Bronchial smooth muscle cell (primary cell): Measurements from ENCODE around the gene TSC22D3. TPM values are rescaled to one million over a fixed set of nuclear protein-coding genes. Genes with fewer than 3 reads are reported as not detected.

ENCODE experiments used
- total RNA-seq: library from RNA; depleted of rRNA; stranded (reverse); fragments of >200 nt; gene quantifications from 2 replicates; pipeline ENCODE4 v1.2.1, GENCODE V29; 2014

Gene TSC22D3
- 18.8 and 33.0 TPM in 2 replicates for total RNA-seq

DNA sequence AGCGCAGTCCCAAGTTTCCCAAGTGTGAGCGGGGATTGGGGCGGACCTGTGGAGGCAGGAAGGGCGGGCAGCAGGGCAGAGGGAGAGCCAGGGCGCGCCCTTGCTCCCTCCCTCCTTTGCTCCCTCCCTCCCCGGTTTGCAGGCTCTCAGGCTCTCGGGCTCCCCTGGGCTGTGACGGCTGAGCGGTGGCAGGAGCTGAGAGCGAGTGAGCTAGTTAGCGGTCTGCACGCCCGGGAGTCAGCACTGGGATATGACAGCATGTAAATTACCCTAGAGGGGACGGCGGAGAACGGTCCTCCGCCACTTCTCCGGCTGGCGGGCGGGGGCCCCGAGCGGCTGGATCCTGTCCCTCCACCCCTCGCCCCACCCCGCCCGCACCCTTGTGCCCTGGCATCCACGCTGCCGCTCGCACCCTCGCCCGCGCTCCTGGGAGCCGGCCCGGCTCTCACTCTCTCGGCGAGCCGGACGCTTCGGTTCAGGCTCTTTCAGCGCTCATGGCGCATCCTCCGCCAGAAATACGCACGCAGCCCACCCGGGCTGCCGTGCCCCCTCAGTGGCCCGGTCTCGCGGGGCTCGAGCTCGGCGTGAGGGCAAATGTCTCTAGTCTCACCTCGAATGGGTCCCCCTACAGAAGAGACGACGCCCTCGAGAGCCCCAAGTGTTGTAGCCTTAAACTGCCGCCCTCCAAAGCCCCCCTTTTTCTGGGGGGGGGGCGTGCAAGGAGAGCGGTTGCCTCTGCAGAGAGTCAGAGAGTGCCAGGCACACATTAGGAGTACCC lies at the start of gene TSC22D3:
TSC22D3 (minus strand) TSS at position 54 of the 778 bp plus-strand sequence. CDS start 368 bp downstream, outside the sequence.

DNA sequence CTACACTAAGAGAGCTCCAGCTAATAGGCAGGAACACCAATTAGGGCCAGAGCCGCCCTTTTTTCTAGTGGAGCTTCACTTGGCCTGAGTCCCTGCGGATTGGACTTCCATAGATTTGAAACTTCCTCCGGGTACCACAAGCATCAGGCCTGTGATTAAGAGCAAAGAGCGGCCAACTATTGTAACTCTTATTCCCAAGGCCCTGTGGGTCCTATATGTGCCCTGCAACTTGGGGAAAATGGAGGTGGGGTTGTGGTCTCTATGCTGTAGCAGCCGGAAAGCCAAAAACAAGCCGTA lies 1.9 kb upstream of the TSC22D3 start, which contains the start of gene NCBP2L:
NCBP2L (plus strand) TSS at position 198 of the 297 bp plus-strand sequence. CDS start 16,488 bp downstream, outside the sequence.

Other genes with a start within 250 kb of the TSC22D3 start
- gene PRPS1, start 147.3 kb downstream of the TSC22D3 start, total RNA-seq: 25.2 and 40.7 TPM in 2 replicates
- gene NCBP2L, start 1.9 kb upstream of the TSC22D3 start, total RNA-seq: not detected in 2 replicates
- gene MID2, start 50.1 kb upstream of the TSC22D3 start, total RNA-seq: 2.5 and 4.1 TPM in 2 replicates
- not detected in 2 replicates for gene TEX13B, start 206.6 kb upstream of the TSC22D3 start, total RNA-seq